ENCODE results near the gene RHOBTB1. TPM values are rescaled to one million over a fixed set of nuclear protein-coding genes. Genes with fewer than 3 reads are reported as not detected.

The RHOBTB1 gene
- total and polyA plus RNA-seq, 2 experiments from 2014 or later: 4.6 to 13.2 TPM

DNA sequence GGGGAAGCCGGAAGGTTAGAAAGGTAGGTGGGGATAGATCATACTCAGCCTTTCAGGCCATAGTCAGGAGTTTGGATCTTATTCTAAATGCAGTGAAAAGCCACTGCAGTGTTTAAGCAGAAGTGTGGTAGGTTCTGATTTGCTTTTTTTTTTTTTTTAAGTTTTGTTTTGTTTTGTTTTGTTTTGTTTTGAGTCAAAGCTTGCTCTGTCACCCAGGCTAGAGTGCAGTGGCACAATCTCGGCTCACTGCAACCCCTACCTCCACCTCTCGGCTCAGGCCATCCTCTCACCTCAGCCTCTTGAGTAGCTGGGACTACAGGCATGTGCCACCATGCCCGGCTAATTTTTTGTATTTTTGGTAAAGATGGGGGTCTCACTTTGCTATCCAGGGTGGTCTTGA lies 23.5 kb downstream of the RHOBTB1 start (continued):
- TF ChIP-seq, protein P1, sequence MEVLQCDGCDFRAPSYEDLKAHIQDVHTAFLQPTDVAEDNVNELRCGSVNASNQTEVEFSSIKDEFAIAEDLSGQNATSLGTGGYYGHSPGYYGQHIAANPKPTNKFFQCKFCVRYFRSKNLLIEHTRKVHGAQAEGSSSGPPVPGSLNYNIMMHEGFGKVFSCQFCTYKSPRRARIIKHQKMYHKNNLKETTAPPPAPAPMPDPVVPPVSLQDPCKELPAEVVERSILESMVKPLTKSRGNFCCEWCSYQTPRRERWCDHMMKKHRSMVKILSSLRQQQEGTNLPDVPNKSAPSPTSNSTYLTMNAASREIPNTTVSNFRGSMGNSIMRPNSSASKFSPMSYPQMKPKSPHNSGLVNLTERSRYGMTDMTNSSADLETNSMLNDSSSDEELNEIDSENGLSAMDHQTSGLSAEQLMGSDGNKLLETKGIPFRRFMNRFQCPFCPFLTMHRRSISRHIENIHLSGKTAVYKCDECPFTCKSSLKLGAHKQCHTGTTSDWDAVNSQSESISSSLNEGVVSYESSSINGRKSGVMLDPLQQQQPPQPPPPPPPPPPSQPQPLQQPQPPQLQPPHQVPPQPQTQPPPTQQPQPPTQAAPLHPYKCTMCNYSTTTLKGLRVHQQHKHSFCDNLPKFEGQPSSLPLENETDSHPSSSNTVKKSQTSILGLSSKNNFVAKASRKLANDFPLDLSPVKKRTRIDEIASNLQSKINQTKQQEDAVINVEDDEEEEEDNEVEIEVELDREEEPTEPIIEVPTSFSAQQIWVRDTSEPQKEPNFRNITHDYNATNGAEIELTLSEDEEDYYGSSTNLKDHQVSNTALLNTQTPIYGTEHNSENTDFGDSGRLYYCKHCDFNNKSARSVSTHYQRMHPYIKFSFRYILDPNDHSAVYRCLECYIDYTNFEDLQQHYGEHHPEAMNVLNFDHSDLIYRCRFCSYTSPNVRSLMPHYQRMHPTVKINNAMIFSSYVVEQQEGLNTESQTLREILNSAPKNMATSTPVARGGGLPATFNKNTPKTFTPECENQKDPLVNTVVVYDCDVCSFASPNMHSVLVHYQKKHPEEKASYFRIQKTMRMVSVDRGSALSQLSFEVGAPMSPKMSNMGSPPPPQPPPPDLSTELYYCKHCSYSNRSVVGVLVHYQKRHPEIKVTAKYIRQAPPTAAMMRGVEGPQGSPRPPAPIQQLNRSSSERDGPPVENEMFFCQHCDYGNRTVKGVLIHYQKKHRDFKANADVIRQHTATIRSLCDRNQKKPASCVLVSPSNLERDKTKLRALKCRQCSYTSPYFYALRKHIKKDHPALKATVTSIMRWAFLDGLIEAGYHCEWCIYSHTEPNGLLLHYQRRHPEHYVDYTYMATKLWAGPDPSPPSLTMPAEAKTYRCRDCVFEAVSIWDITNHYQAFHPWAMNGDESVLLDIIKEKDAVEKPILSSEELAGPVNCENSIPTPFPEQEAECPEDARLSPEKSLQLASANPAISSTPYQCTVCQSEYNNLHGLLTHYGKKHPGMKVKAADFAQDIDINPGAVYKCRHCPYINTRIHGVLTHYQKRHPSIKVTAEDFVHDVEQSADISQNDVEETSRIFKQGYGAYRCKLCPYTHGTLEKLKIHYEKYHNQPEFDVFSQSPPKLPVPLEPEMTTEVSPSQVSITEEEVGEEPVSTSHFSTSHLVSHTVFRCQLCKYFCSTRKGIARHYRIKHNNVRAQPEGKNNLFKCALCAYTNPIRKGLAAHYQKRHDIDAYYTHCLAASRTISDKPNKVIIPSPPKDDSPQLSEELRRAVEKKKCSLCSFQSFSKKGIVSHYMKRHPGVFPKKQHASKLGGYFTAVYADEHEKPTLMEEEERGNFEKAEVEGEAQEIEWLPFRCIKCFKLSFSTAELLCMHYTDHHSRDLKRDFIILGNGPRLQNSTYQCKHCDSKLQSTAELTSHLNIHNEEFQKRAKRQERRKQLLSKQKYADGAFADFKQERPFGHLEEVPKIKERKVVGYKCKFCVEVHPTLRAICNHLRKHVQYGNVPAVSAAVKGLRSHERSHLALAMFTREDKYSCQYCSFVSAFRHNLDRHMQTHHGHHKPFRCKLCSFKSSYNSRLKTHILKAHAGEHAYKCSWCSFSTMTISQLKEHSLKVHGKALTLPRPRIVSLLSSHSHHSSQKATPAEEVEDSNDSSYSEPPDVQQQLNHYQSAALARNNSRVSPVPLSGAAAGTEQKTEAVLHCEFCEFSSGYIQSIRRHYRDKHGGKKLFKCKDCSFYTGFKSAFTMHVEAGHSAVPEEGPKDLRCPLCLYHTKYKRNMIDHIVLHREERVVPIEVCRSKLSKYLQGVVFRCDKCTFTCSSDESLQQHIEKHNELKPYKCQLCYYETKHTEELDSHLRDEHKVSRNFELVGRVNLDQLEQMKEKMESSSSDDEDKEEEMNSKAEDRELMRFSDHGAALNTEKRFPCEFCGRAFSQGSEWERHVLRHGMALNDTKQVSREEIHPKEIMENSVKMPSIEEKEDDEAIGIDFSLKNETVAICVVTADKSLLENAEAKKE (CRISPR knock-in tag; IDR thresholded peaks at IDR 0.05): no peak
- TF ChIP-seq, protein P2, sequence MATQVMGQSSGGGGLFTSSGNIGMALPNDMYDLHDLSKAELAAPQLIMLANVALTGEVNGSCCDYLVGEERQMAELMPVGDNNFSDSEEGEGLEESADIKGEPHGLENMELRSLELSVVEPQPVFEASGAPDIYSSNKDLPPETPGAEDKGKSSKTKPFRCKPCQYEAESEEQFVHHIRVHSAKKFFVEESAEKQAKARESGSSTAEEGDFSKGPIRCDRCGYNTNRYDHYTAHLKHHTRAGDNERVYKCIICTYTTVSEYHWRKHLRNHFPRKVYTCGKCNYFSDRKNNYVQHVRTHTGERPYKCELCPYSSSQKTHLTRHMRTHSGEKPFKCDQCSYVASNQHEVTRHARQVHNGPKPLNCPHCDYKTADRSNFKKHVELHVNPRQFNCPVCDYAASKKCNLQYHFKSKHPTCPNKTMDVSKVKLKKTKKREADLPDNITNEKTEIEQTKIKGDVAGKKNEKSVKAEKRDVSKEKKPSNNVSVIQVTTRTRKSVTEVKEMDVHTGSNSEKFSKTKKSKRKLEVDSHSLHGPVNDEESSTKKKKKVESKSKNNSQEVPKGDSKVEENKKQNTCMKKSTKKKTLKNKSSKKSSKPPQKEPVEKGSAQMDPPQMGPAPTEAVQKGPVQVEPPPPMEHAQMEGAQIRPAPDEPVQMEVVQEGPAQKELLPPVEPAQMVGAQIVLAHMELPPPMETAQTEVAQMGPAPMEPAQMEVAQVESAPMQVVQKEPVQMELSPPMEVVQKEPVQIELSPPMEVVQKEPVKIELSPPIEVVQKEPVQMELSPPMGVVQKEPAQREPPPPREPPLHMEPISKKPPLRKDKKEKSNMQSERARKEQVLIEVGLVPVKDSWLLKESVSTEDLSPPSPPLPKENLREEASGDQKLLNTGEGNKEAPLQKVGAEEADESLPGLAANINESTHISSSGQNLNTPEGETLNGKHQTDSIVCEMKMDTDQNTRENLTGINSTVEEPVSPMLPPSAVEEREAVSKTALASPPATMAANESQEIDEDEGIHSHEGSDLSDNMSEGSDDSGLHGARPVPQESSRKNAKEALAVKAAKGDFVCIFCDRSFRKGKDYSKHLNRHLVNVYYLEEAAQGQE (IDR thresholded peaks at IDR 0.05; ENCODE audit: unreplicated experiment): no peak
- TF ChIP-seq ZNF331 (CRISPR knock-in tag; IDR thresholded peaks at IDR 0.05; ENCODE audit: low read depth) (no peak), ZNF114 (CRISPR knock-in tag; IDR thresholded peaks at IDR 0.05) (no peak), CREB1 (CRISPR knock-in tag; IDR thresholded peaks at IDR 0.05; ENCODE audit: low read depth) (no peak), JUNB (IDR thresholded peaks at IDR 0.05; ENCODE audit: unreplicated experiment) (no peak), EZH2phosphoT487 (IDR thresholded peaks at IDR 0.05; ENCODE audit: unreplicated experiment) (no peak)
- TF ChIP-seq, protein P3, sequence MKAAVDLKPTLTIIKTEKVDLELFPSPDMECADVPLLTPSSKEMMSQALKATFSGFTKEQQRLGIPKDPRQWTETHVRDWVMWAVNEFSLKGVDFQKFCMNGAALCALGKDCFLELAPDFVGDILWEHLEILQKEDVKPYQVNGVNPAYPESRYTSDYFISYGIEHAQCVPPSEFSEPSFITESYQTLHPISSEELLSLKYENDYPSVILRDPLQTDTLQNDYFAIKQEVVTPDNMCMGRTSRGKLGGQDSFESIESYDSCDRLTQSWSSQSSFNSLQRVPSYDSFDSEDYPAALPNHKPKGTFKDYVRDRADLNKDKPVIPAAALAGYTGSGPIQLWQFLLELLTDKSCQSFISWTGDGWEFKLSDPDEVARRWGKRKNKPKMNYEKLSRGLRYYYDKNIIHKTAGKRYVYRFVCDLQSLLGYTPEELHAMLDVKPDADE (IDR thresholded peaks at IDR 0.05): no peak
- TF ChIP-seq, protein P4, sequence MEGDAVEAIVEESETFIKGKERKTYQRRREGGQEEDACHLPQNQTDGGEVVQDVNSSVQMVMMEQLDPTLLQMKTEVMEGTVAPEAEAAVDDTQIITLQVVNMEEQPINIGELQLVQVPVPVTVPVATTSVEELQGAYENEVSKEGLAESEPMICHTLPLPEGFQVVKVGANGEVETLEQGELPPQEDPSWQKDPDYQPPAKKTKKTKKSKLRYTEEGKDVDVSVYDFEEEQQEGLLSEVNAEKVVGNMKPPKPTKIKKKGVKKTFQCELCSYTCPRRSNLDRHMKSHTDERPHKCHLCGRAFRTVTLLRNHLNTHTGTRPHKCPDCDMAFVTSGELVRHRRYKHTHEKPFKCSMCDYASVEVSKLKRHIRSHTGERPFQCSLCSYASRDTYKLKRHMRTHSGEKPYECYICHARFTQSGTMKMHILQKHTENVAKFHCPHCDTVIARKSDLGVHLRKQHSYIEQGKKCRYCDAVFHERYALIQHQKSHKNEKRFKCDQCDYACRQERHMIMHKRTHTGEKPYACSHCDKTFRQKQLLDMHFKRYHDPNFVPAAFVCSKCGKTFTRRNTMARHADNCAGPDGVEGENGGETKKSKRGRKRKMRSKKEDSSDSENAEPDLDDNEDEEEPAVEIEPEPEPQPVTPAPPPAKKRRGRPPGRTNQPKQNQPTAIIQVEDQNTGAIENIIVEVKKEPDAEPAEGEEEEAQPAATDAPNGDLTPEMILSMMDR (conservative IDR thresholded peaks at IDR 0.05; ENCODE audit: low read depth in 2 of 2): no peak

Measured in GM23338 (cell line).